ENCODE measurements around the gene ZNF792. TPM values are rescaled to one million over a fixed set of nuclear protein-coding genes. Genes with fewer than 3 reads are reported as not detected.

ZNF792 gene
- total RNA-seq, 1 experiment from 2014 or later: 4.5 TPM

GRCh38 chr19:34938886-34939285, 25.1 kb downstream of the ZNF792 start:
- Histone ChIP-seq H3K9me3 (peaks cover 3% of the 10 kb centered on the region), H3K4me3 (ENCODE audit: low read depth, low read length) (no peak overlapping the region), H3K4me1 (no peaks in the 10 kb centered on the region), H3K36me3 (ENCODE audit: control insufficient read depth, insufficient read depth, low read length) (peaks cover 5% of the 10 kb centered on the region), H3K27me3 (replicated peaks; ENCODE audit: control insufficient read depth, insufficient read depth, low read length) (no peaks in the 10 kb centered on the region)
- Mint-ChIP-seq H3K4me1 (ENCODE audit: low read depth, unreplicated experiment) (no peaks in the 10 kb centered on the region), H3K4me3 (ENCODE audit: unreplicated experiment) (no peak overlapping the region), H3K27me3 (ENCODE audit: insufficient read depth, unreplicated experiment) (no peaks in the 10 kb centered on the region), H3K36me3 (ENCODE audit: insufficient read depth, unreplicated experiment) (peaks cover 34% of the 10 kb centered on the region), H3K9me3 (ENCODE audit: unreplicated experiment) (peaks cover 33% of the 10 kb centered on the region), H3K27ac (ENCODE audit: unreplicated experiment) (no peak overlapping the region)
- DNase-seq: no peak
- POLR2A ChIA-PET: no interaction called here
- CTCF ChIA-PET: no interaction called here
- BruUV-seq (replicated peaks): no TSS peak
- TF ChIP-seq, protein P1, sequence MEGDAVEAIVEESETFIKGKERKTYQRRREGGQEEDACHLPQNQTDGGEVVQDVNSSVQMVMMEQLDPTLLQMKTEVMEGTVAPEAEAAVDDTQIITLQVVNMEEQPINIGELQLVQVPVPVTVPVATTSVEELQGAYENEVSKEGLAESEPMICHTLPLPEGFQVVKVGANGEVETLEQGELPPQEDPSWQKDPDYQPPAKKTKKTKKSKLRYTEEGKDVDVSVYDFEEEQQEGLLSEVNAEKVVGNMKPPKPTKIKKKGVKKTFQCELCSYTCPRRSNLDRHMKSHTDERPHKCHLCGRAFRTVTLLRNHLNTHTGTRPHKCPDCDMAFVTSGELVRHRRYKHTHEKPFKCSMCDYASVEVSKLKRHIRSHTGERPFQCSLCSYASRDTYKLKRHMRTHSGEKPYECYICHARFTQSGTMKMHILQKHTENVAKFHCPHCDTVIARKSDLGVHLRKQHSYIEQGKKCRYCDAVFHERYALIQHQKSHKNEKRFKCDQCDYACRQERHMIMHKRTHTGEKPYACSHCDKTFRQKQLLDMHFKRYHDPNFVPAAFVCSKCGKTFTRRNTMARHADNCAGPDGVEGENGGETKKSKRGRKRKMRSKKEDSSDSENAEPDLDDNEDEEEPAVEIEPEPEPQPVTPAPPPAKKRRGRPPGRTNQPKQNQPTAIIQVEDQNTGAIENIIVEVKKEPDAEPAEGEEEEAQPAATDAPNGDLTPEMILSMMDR (IDR thresholded peaks at IDR 0.05; ENCODE audit: insufficient read depth in 1 of 2, low read depth in 1 of 2, low read length in 1 of 2, severe bottlenecking in 1 of 2, unreplicated experiment in 1 of 2): no peak
- intact Hi-C loops (cut with micrococcal nuclease; ENCODE audit: unreplicated experiment): no loop called here

DNA sequence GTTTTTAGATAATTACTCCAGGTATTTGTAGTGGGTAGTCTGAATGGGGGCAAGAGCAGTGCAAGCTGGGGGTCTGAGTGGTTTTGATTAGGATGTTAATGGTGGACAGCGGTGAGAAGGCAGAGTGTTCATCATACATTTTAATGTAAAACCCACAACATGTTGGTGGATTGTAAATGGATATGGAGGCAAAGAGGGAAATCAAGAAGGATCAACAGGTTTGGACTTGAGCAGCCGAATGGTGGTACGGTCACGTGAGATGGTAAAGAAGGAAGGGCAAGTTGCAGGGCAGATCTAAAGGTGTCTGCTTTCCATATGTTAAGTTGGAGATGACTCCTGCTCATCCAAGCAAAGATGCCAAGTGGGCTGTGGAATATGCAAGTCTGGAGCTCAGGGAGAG, 27.8 kb downstream of the ZNF792 start:
- intact Hi-C loops (cut with micrococcal nuclease; ENCODE audit: unreplicated experiment): no loop called here
- DNase-seq: no peak
- TF ChIP-seq, protein P1 (IDR thresholded peaks at IDR 0.05; ENCODE audit: insufficient read depth in 1 of 2, low read depth in 1 of 2, low read length in 1 of 2, severe bottlenecking in 1 of 2, unreplicated experiment in 1 of 2): no peak
- POLR2A ChIA-PET: no interaction called here
- no peaks in the 10 kb centered on the region for H3K27me3 Mint-ChIP-seq (ENCODE audit: insufficient read depth, unreplicated experiment)
- H3K9me3 Mint-ChIP-seq (ENCODE audit: unreplicated experiment): peaks cover 14% of the 10 kb centered on the region
- Histone ChIP-seq H3K9me3 (peaks cover 3% of the 10 kb centered on the region; the same call in 1 of the 2 replicates), H3K36me3 (ENCODE audit: control insufficient read depth, insufficient read depth, low read length) (peaks cover 1% of the 10 kb centered on the region; the same call in 1 of the 2 replicates), H3K27me3 (replicated peaks; ENCODE audit: control insufficient read depth, insufficient read depth, low read length) (no peaks in the 10 kb centered on the region), H3K4me1 (no peaks in the 10 kb centered on the region), H3K4me3 (ENCODE audit: low read depth, low read length) (no peak overlapping the region)
- H3K27ac Mint-ChIP-seq (ENCODE audit: unreplicated experiment): no peak overlapping the region
- no TSS peak for BruUV-seq (replicated peaks)
- H3K36me3 Mint-ChIP-seq (ENCODE audit: insufficient read depth, unreplicated experiment): peaks cover 33% of the 10 kb centered on the region
- no peak overlapping the region for H3K4me3 Mint-ChIP-seq (ENCODE audit: unreplicated experiment)
- CTCF ChIA-PET: no interaction called here
- H3K4me1 Mint-ChIP-seq (ENCODE audit: low read depth, unreplicated experiment): no peaks in the 10 kb centered on the region

GRCh38 chr19:34932494-34932893, 31.5 kb downstream of the ZNF792 start:
- Mint-ChIP-seq H3K27me3 (ENCODE audit: insufficient read depth, unreplicated experiment) (no peaks in the 10 kb centered on the region), H3K36me3 (ENCODE audit: insufficient read depth, unreplicated experiment) (peaks cover 33% of the 10 kb centered on the region), H3K4me1 (ENCODE audit: low read depth, unreplicated experiment) (no peaks in the 10 kb centered on the region), H3K4me3 (ENCODE audit: unreplicated experiment) (no peak overlapping the region), H3K27ac (ENCODE audit: unreplicated experiment) (no peak overlapping the region), H3K9me3 (ENCODE audit: unreplicated experiment) (peaks cover 14% of the 10 kb centered on the region)
- Histone ChIP-seq H3K9me3 (no peaks in the 10 kb centered on the region; the same call in 1 of the 2 replicates), H3K4me3 (ENCODE audit: low read depth, low read length) (no peak overlapping the region), H3K4me1 (no peaks in the 10 kb centered on the region), H3K27me3 (replicated peaks; ENCODE audit: control insufficient read depth, insufficient read depth, low read length) (no peaks in the 10 kb centered on the region), H3K36me3 (ENCODE audit: control insufficient read depth, insufficient read depth, low read length) (peaks cover 1% of the 10 kb centered on the region; the same call in 1 of the 2 replicates)
- no TSS peak for BruUV-seq (replicated peaks)
- TF ChIP-seq, protein P1 (IDR thresholded peaks at IDR 0.05; ENCODE audit: insufficient read depth in 1 of 2, low read depth in 1 of 2, low read length in 1 of 2, severe bottlenecking in 1 of 2, unreplicated experiment in 1 of 2): no peak
- intact Hi-C loops (cut with micrococcal nuclease; ENCODE audit: unreplicated experiment): no loop called here
- CTCF ChIA-PET: no interaction called here
- POLR2A ChIA-PET: interaction anchor here (0.6 kb wide), 1 partner anchor 14 kb away, joined by 3 read pairs; no protein-coding TSS in a partner anchor
- no peak for DNase-seq

All from Caco-2 (cell line).